Body of pancreas (tissue), 4 donors: ENCODE results near the gene CNTRL. TPM values are rescaled to one million over a fixed set of nuclear protein-coding genes. Genes with fewer than 3 reads are reported as not detected.

Experiments
- ATAC-seq: fragments of 150-250 bp; one replicate; pipeline ENCODE4 v1.9.1; 2016
- DNase-seq, 4 donors: peaks; one replicate each; pipeline ENCODE4 v3.0.0-alpha.2; 2019
- H3K27ac ChIP-seq, 4 donors: fragments of 200-600 bp; sonication (generic); 1 replicate in 3 of 4; 2 replicates in 1 of 4; pipeline versions ENCODE4 v1.5.1 to v1.6.1; 2016 to 2019; ENCODE audit warnings: mild to moderate bottlenecking in 1 of 4, mixed read lengths in 1 of 4, moderate library complexity in 1 of 4
- H3K27me3 ChIP-seq, 2 donors: fragments of 200-600 bp; sonication (generic); one replicate each; pipeline ENCODE4 v1.6.0; 2016; ENCODE audit warnings: mild to moderate bottlenecking in 1 of 2
- H3K36me3 ChIP-seq, 2 donors: fragments of 200-600 bp; sonication (generic); replicated peaks in 1 of 2; 2 replicates each; pipeline ENCODE4 v1.5.1; 2016; ENCODE audit warnings: low read depth in 2 of 2; ENCODE audit not compliant: insufficient read depth in 1 of 2
- H3K4me1 ChIP-seq: fragments of 200-600 bp; sonication (generic); one replicate; pipeline ENCODE4 v1.6.0; 2016
- H3K4me3 ChIP-seq, 2 donors: fragments of 200-600 bp; sonication (generic); 1 replicate in 1 of 2; 2 replicates in 1 of 2; pipeline ENCODE4 v1.5.1; 2016 to 2019
- H3K9me3 ChIP-seq, 3 donors: fragments of 200-600 bp; sonication (generic); 1 replicate in 2 of 3; 2 replicates in 1 of 3; pipeline ENCODE4 v1.5.1; 2016
- CTCF ChIP-seq, 7 experiments: fragments of 450-650 bp in 4 of 7; fragments of 200-600 bp in 3 of 7; sonication (generic) in 3 of 7; IDR thresholded peaks; one replicate each; pipeline ENCODE4 v1.5.1; 2016 to 2019; ENCODE audit warnings: antibody characterized with exemption in 7 of 7
- POLR2A ChIP-seq, 3 donors: fragments of 450-650 bp; IDR thresholded peaks; one replicate each; pipeline ENCODE4 v1.6.1; 2016; ENCODE audit warnings: antibody characterized with exemption in 3 of 3, mild to moderate bottlenecking in 2 of 3
- WGBS, 2 donors: methylation state at CpG; one replicate each; pipeline ENCODE4 v1.1.5; 2017; 5-methylcytosine and 5-hydroxymethylcytosine counted together
- intact Hi-C: fragments of 100-400 bp; cut with DNase I; formaldehyde crosslinking; loops from one replicate; pipeline ENCODE4 v1.15.1; 2023
- total RNA-seq, 2 donors: library from RNA; depleted of rRNA; stranded (reverse); fragments of >200 nt; gene quantifications; one replicate each; pipeline ENCODE4 v1.1.0, GENCODE V29; 2016

The CNTRL gene
- total RNA-seq, 2 donors from 2014 or later = 16.1 to 20.8 TPM

GRCh38 chr9:121069396-121069795 is 5.4 kb upstream of the CNTRL start:
- ATAC-seq (no peak), DNase-seq (no peak)
- TF ChIP-seq POLR2A (IDR thresholded peaks at IDR 0.05) (no peak), CTCF (IDR thresholded peaks at IDR 0.05) (no peak)
- Histone ChIP-seq H3K4me3 (no peak overlapping the region), H3K4me1 (peaks cover 8% of the 10 kb centered on the region), H3K9me3 (no peaks in the 10 kb centered on the region), H3K27me3 (no peaks in the 10 kb centered on the region), H3K36me3 (peaks cover 0 to 2% of the 10 kb centered on the region in 2 donors), H3K27ac (no peak overlapping the region)
- 93 to 94% methylated on average over 1 of the region's 1 CpG for WGBS, 2 donors
- intact Hi-C loops = no loop called here

- Histone ChIP-seq H3K4me1 (peaks cover 13% of the 10 kb centered on the region), H3K4me3 (no peak overlapping the region), H3K27ac (peak overlapping the region in 2 of 4 donors; percentile 40 to 44), H3K9me3 (no peaks in the 10 kb centered on the region), H3K36me3 (peaks cover 0 to 2% of the 10 kb centered on the region in 2 donors), H3K27me3 (no peaks in the 10 kb centered on the region)
- intact Hi-C loops = no loop called here
- DNase-seq = no peak
- WGBS, 2 donors = 94 to 95% methylated on average over 2 of the region's 2 CpGs
- ATAC-seq = no peak
- TF ChIP-seq POLR2A (IDR thresholded peaks at IDR 0.05) = no peak
These were observed 3.4 kb upstream of the CNTRL start for GRCh38 chr9:121071370-121071755.

GRCh38 chr9:121071756-121072421 is 2.9 kb upstream of the CNTRL start:
- intact Hi-C loops = no loop called here
- WGBS, 2 donors = 19 to 43% methylated on average over 16 of the region's 16 CpGs
- Histone ChIP-seq H3K27me3 (no peaks in the 10 kb centered on the region), H3K4me3 (no peak overlapping the region), H3K9me3 (no peaks in the 10 kb centered on the region), H3K4me1 (peaks cover 13% of the 10 kb centered on the region), H3K36me3 (peaks cover 0 to 2% of the 10 kb centered on the region in 2 donors), H3K27ac (peak overlapping the region in 2 of 4 donors; percentile 40 to 44)
- no peak for ATAC-seq
- DNase-seq = peak in 2 of 4 donors; percentile 18 to 25
- TF ChIP-seq POLR2A (IDR thresholded peaks at IDR 0.05) (no peak), CTCF (IDR thresholded peaks at IDR 0.05) (peak in 3 of 7 experiments; percentile 4 to 37 (median 26))

GRCh38 chr9:121073038-121073437 is 1.7 kb upstream of the CNTRL start:
- ATAC-seq (no peak), DNase-seq (peak in 3 of 4 donors; percentile 27 to 51 (median 29))
- no peaks in the 10 kb centered on the region for H3K27me3 ChIP-seq
- H3K4me3 ChIP-seq = no peak overlapping the region
- TF ChIP-seq CTCF (IDR thresholded peaks at IDR 0.05) = no peak
- no peak for TF ChIP-seq POLR2A (IDR thresholded peaks at IDR 0.05)
- H3K27ac ChIP-seq = peak overlapping the region in 1 of 4 donors; percentile 44
- peaks cover 13% of the 10 kb centered on the region for H3K4me1 ChIP-seq
- WGBS, 2 donors = 51 to 64% methylated on average over 4 of the region's 4 CpGs
- H3K9me3 ChIP-seq = no peaks in the 10 kb centered on the region
- H3K36me3 ChIP-seq = no peaks in the 10 kb centered on the region
- intact Hi-C loops = no loop called here

- TF ChIP-seq CTCF (IDR thresholded peaks at IDR 0.05) = no peak
- no peak for TF ChIP-seq POLR2A (IDR thresholded peaks at IDR 0.05)
- Histone ChIP-seq H3K27me3 (no peaks in the 10 kb centered on the region), H3K27ac (peak overlapping the region; percentile 72 to 91 (median 82)), H3K36me3 (no peaks in the 10 kb centered on the region), H3K9me3 (no peaks in the 10 kb centered on the region), H3K4me1 (peaks cover 13% of the 10 kb centered on the region), H3K4me3 (peak overlapping the region; percentile 44 to 68)
- DNase-seq (no peak), ATAC-seq (no peak)
- intact Hi-C loops = no loop called here
- 3 to 5% methylated on average over 19 of the region's 19 CpGs for WGBS, 2 donors
These were observed 689 bp downstream of the CNTRL start for GRCh38 chr9:121075251-121076036.
